ENCODE data around the gene ATXN10.

ATXN10 gene

DNA sequence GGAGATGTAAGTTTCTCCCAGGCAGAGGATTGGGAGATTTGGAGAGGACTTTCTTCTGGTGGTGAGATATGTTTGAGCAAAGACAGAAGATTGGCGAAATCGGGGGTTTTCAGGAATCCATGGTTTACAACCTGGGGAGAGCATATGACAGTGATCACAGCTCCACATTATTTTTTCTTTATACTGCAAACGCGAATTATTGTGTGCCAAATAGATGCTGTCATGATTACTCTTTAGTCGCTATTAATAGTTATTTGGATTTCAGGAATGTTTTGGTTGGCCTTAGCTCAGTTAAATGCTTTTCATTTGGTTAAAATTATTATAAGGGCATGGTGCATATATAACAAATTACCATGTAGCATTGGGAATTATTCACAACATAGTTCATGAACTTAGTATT is 15.2 kb downstream of the ATXN10 start:
- TF ChIP-seq SIN3A (IDR thresholded peaks at IDR 0.05; ENCODE audit: borderline replicate concordance, insufficient read depth, low read length) (no peak), TAF1 (IDR thresholded peaks at IDR 0.05; ENCODE audit: borderline replicate concordance, insufficient read depth, low read length) (no peak), REST (IDR thresholded peaks at IDR 0.05; ENCODE audit: insufficient read depth in 1 of 2, low read depth in 2 of 2, low read length in 2 of 2) (no peak), FOXP2 (optimal IDR thresholded peaks at IDR 0.05; ENCODE audit: borderline replicate concordance, extremely low read depth, extremely low read length, insufficient read depth) (no peak), POLR2AphosphoS5 (IDR thresholded peaks at IDR 0.05; ENCODE audit: low read depth, low read length) (no peak)

DNA sequence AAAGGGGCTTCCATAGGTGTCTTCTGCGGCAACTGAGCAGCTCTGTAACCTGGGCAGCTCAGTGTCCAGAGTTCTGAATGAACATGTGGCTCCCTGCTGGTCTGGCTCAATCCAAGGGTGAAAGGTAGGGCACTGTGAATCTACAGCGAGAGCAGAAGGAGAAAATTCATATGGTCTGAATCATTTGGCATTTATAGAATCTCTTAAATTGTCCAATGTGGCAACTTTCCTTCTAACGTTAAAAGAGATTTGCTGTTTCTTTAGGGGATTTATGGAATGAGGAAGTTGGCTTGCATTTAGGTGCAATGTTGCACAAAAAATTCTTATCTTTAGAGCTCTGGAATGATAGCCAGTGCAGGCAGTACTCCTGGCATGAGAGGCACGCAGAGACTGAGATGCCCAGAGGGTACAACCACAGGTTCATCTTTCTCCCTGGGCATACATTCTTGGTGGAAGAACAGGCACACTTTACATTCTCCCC is 17.0 kb downstream of the ATXN10 start:
- TF ChIP-seq POLR2AphosphoS5 (IDR thresholded peaks at IDR 0.05; ENCODE audit: low read depth, low read length) = no peak
- no peak for TF ChIP-seq SIN3A (IDR thresholded peaks at IDR 0.05; ENCODE audit: borderline replicate concordance, insufficient read depth, low read length)
- TF ChIP-seq FOXP2 (optimal IDR thresholded peaks at IDR 0.05; ENCODE audit: borderline replicate concordance, extremely low read depth, extremely low read length, insufficient read depth) = no peak
- TF ChIP-seq TAF1 (IDR thresholded peaks at IDR 0.05; ENCODE audit: borderline replicate concordance, insufficient read depth, low read length) = no peak
- no peak for TF ChIP-seq REST (IDR thresholded peaks at IDR 0.05; ENCODE audit: insufficient read depth in 1 of 2, low read depth in 2 of 2, low read length in 2 of 2)

DNA sequence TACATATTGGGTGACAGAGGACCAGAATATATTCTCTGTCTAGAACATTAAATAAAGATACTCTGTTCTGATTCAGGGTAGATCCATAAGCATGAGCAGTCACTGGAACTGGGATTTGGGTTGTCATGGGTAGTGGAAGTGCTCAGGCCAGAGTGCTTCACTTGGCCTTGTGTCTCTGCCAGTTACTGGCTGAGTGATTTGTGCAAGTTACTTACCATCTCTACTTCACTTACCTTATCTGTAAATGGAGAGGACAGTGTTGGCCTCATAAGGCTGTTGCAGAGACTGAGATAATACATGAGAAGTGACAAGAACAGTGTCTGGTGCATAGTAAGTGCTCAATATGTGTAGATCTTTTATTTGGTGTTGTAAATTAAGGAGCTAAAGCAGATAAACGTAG is 17.6 kb downstream of the ATXN10 start:
- TF ChIP-seq FOXP2 (optimal IDR thresholded peaks at IDR 0.05; ENCODE audit: borderline replicate concordance, extremely low read depth, extremely low read length, insufficient read depth) = no peak
- TF ChIP-seq REST (IDR thresholded peaks at IDR 0.05; ENCODE audit: insufficient read depth in 1 of 2, low read depth in 2 of 2, low read length in 2 of 2) = no peak
- no peak for TF ChIP-seq TAF1 (IDR thresholded peaks at IDR 0.05; ENCODE audit: borderline replicate concordance, insufficient read depth, low read length)
- TF ChIP-seq POLR2AphosphoS5 (IDR thresholded peaks at IDR 0.05; ENCODE audit: low read depth, low read length) = no peak
- no peak for TF ChIP-seq SIN3A (IDR thresholded peaks at IDR 0.05; ENCODE audit: borderline replicate concordance, insufficient read depth, low read length)

DNA sequence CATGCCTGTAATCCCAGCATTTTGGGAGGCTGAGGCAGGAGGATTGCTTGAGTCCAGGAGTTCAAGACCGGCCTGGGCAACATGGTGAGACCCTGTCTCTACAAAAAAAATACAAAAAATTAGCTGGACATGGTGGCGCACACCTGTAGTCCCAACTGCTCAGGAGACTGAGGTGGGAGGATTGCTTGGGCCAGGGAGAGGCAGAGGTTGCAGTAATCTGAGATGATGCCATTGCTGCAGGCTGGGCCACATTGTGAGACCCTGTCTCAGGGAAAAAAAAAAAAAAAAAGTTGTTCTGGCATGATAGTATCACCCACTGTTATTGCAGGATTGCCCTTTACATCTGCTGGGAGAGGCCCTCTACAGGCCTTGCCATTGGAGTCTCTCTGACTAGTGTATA is 18.4 kb downstream of the ATXN10 start:
- TF ChIP-seq FOXP2 (optimal IDR thresholded peaks at IDR 0.05; ENCODE audit: borderline replicate concordance, extremely low read depth, extremely low read length, insufficient read depth) (no peak), TAF1 (IDR thresholded peaks at IDR 0.05; ENCODE audit: borderline replicate concordance, insufficient read depth, low read length) (no peak), REST (IDR thresholded peaks at IDR 0.05; ENCODE audit: insufficient read depth in 1 of 2, low read depth in 2 of 2, low read length in 2 of 2) (no peak), SIN3A (IDR thresholded peaks at IDR 0.05; ENCODE audit: borderline replicate concordance, insufficient read depth, low read length) (no peak), POLR2AphosphoS5 (IDR thresholded peaks at IDR 0.05; ENCODE audit: low read depth, low read length) (no peak)

DNA sequence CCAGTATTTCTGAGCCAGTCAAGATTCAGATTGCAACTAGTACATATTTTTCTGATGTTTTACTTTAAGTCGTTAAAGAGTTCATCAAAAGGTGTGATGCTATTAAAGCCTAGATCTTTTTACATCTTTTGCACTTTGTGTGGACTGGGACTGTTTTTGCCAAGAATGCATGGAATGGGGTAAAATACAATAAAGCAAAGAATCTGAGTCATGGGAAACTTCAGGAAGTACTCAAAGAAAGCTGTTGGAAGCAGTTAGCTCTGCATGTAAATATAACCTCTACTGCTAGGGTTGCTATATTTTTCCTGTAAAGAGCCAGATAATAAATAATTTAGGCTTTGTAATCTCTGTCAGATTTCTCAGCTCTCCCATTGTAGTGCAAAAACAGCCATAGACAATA is 20.9 kb downstream of the ATXN10 start:
- TF ChIP-seq POLR2AphosphoS5 (IDR thresholded peaks at IDR 0.05; ENCODE audit: low read depth, low read length) (no peak), REST (IDR thresholded peaks at IDR 0.05; ENCODE audit: insufficient read depth in 1 of 2, low read depth in 2 of 2, low read length in 2 of 2) (no peak), FOXP2 (optimal IDR thresholded peaks at IDR 0.05; ENCODE audit: borderline replicate concordance, extremely low read depth, extremely low read length, insufficient read depth) (no peak)

All from PFSK-1 (cell line).